HepG2 (cell line): ENCODE results near the gene ZFPL1. TPM values are rescaled to one million over a fixed set of nuclear protein-coding genes. Genes with fewer than 3 reads are reported as not detected.
A peak's percentile ranks its signal among the peaks of the same experiment; 100 is the strongest.

Experiments used
- IKZF1 ChIP-seq: fragments of 450-650 bp; IDR thresholded peaks from 2 replicates; pipeline ENCODE4 v1.7.1; 2016
- IRF2 ChIP-seq: IDR thresholded peaks from 2 replicates; pipeline ENCODE4 v1.6.1; 2018; ENCODE audit warnings: missing genetic modification reagents, missing compliant biosample characterization
- KAT7 ChIP-seq: IDR thresholded peaks from 2 replicates; pipeline ENCODE4 v1.6.1; 2018; ENCODE audit warnings: borderline replicate concordance, missing compliant biosample characterization
- KLF15 ChIP-seq: sonication (generic); formaldehyde crosslinking; IDR thresholded peaks from 2 replicates; pipeline ENCODE4 v1.8.1; 2023; ENCODE audit warnings: borderline replicate concordance, mild to moderate bottlenecking, inconsistent platforms, missing genetic modification reagents, mixed read lengths
- MXI1 ChIP-seq: IDR thresholded peaks from 3 replicates; pipeline ENCODE4 v1.6.1; 2012; ENCODE audit warnings: low read depth, low read length, inconsistent platforms, borderline replicate concordance
- PHF20 ChIP-seq: sonication (generic); formaldehyde crosslinking; IDR thresholded peaks from 2 replicates; pipeline ENCODE4 v1.5.0; 2020; ENCODE audit warnings: mild to moderate bottlenecking, missing genetic modification reagents
- PHF21A ChIP-seq: sonication (generic); formaldehyde crosslinking; IDR thresholded peaks from 2 replicates; pipeline ENCODE4 v1.5.0; 2020; ENCODE audit warnings: mild to moderate bottlenecking, missing genetic modification reagents
- RBM39 ChIP-seq: fragments of 200-400 bp; formaldehyde crosslinking; IDR thresholded peaks from one replicate; pipeline ENCODE4 v1.6.1; 2018; ENCODE audit warnings: antibody characterized with exemption, mild to moderate bottlenecking, low read depth, low read length; ENCODE audit not compliant: poor library complexity, severe bottlenecking
- RFXAP ChIP-seq: sonication (generic); formaldehyde crosslinking; IDR thresholded peaks from 2 replicates; pipeline ENCODE4 v1.4.0; 2020; ENCODE audit warnings: missing genetic modification reagents, borderline replicate concordance
- SIN3B ChIP-seq: fragments of 150-350 bp; IDR thresholded peaks from 2 replicates; pipeline ENCODE4 v1.6.1; 2014; ENCODE audit warnings: low read length
- TSC22D2 ChIP-seq: sonication (generic); formaldehyde crosslinking; IDR thresholded peaks from 2 replicates; pipeline ENCODE4 v1.5.1; 2020; ENCODE audit warnings: missing genetic modification reagents, mild to moderate bottlenecking, borderline replicate concordance
- ZBTB25 ChIP-seq: IDR thresholded peaks from 2 replicates; pipeline ENCODE4 v1.6.1; 2018; ENCODE audit warnings: missing genetic modification reagents
- ZNF362 ChIP-seq: sonication (generic); formaldehyde crosslinking; IDR thresholded peaks from 2 replicates; pipeline ENCODE4 v1.4.0; 2020; ENCODE audit warnings: missing genetic modification reagents, mild to moderate bottlenecking, borderline replicate concordance
- ZNF501 ChIP-seq: sonication (generic); formaldehyde crosslinking; IDR thresholded peaks from 2 replicates; pipeline ENCODE4 v1.5.1; 2020; ENCODE audit warnings: mild to moderate bottlenecking, moderate library complexity, missing genetic modification reagents
- ZNF724P ChIP-seq: sonication (generic); formaldehyde crosslinking; IDR thresholded peaks from 2 replicates; pipeline ENCODE4 v1.8.0; 2022; ENCODE audit warnings: missing genetic modification reagents, borderline replicate concordance
- ZSCAN31 ChIP-seq: sonication (generic); formaldehyde crosslinking; IDR thresholded peaks from 2 replicates; pipeline ENCODE4 v1.5.0; 2020; ENCODE audit warnings: low read depth, mild to moderate bottlenecking, missing genetic modification reagents
- ZSCAN9 ChIP-seq: IDR thresholded peaks from 2 replicates; pipeline ENCODE4 v1.6.1; 2016; ENCODE audit warnings: borderline replicate concordance
- polyA plus RNA-seq, 8 experiments: library from polyadenylated mRNA; depleted of rRNA in 3 of 8; stranded (reverse) in 7 of 8; unstranded in 1 of 8; fragments of >200 nt; fragmentation: Illumina TruSeq in 4 of 8; extraction: Trizol in 4 of 8; gene quantifications; 2 replicates each; pipeline versions ENCODE4 v1.2.1 to v1.2.3, GENCODE V29; 2011 to 2016; ENCODE audit warnings: low read depth in 4 of 8, missing spikeins in 1 of 8, mixed read lengths in 1 of 8; ENCODE audit not compliant: insufficient read depth in 1 of 8
- total RNA-seq, 5 experiments: library from RNA; depleted of rRNA; stranded (reverse); fragments of >200 nt; fragmentation: Illumina TruSeq; extraction: Trizol; gene quantifications; 2 replicates each; pipeline ENCODE4 v1.2.3, GENCODE V29; 2016; ENCODE audit warnings: low read depth in 1 of 5
- TF ChIP-seq, protein P1 (sequence below): sonication (generic); formaldehyde crosslinking; IDR thresholded peaks from 2 replicates; pipeline ENCODE4 v1.9.0; 2021; ENCODE audit warnings: missing genetic modification reagents, mild to moderate bottlenecking, borderline replicate concordance
- TF ChIP-seq, protein P2 (sequence below): sonication (generic); formaldehyde crosslinking; IDR thresholded peaks from 2 replicates; pipeline ENCODE4 v1.4.0; 2020; ENCODE audit warnings: mild to moderate bottlenecking, low read depth, missing genetic modification reagents
- TF ChIP-seq, protein P3 (sequence below): sonication (generic); formaldehyde crosslinking; IDR thresholded peaks from 2 replicates; pipeline ENCODE4 v1.4.0; 2020; ENCODE audit warnings: missing genetic modification reagents, borderline replicate concordance

ZFPL1 gene
- total and polyA plus RNA-seq, 2 of the 13 experiments (the other 11 are each of a cell fraction or from before 2014, with no cell fraction given), result 32.2 to 56.0 TPM

GRCh38 chr11:65121865-65122696 lies 38.1 kb downstream of the ZFPL1 start, which contains the start of the genes FAU and MRPL49 (continued):
- peak; percentile 90; the same call in 1 of the 3 replicates for TF ChIP-seq MXI1
- TF ChIP-seq SIN3B, result peak; percentile 81
- TF ChIP-seq IKZF1, result no peak
- TF ChIP-seq, protein P1, sequence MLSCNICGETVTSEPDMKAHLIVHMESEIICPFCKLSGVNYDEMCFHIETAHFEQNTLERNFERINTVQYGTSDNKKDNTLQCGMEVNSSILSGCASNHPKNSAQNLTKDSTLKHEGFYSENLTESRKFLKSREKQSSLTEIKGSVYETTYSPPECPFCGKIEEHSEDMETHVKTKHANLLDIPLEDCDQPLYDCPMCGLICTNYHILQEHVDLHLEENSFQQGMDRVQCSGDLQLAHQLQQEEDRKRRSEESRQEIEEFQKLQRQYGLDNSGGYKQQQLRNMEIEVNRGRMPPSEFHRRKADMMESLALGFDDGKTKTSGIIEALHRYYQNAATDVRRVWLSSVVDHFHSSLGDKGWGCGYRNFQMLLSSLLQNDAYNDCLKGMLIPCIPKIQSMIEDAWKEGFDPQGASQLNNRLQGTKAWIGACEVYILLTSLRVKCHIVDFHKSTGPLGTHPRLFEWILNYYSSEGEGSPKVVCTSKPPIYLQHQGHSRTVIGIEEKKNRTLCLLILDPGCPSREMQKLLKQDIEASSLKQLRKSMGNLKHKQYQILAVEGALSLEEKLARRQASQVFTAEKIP (CRISPR knock-in tag), result no peak
- 0 out of 2 replicates have a peak, but pooled peaks have one; percentile 13 for TF ChIP-seq ZNF362 (CRISPR knock-in tag)
- TF ChIP-seq ZSCAN31 (CRISPR knock-in tag), result peak; percentile 95
- no peak for TF ChIP-seq ZNF724P
- peak; percentile 85 for TF ChIP-seq IRF2 (CRISPR knock-in tag)
- no peak for TF ChIP-seq TSC22D2 (CRISPR knock-in tag)
- peak; percentile 96 for TF ChIP-seq PHF20 (CRISPR knock-in tag)
- TF ChIP-seq PHF21A, result peak; percentile 78
- TF ChIP-seq ZSCAN9 (CRISPR knock-in tag), result peak; percentile 23; the same call in 1 of the 2 replicates
- peak; percentile 57; the same call in 1 of the 2 replicates for TF ChIP-seq KAT7 (CRISPR knock-in tag)
- peak; percentile 75; the same call in 1 of the 2 replicates for TF ChIP-seq ZBTB25 (CRISPR knock-in tag)
- TF ChIP-seq, protein P2, sequence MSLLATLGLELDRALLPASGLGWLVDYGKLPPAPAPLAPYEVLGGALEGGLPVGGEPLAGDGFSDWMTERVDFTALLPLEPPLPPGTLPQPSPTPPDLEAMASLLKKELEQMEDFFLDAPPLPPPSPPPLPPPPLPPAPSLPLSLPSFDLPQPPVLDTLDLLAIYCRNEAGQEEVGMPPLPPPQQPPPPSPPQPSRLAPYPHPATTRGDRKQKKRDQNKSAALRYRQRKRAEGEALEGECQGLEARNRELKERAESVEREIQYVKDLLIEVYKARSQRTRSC, result peak; percentile 65; the same call in 1 of the 2 replicates
- peak; percentile 41 for TF ChIP-seq RBM39
- peak; percentile 60; the same call in 1 of the 2 replicates for TF ChIP-seq KLF15 (CRISPR knock-in tag)
- peak; percentile 25; the same call in 1 of the 2 replicates for TF ChIP-seq RFXAP (CRISPR knock-in tag)
- TF ChIP-seq ZNF501, result peak; percentile 81
- TF ChIP-seq, protein P3, sequence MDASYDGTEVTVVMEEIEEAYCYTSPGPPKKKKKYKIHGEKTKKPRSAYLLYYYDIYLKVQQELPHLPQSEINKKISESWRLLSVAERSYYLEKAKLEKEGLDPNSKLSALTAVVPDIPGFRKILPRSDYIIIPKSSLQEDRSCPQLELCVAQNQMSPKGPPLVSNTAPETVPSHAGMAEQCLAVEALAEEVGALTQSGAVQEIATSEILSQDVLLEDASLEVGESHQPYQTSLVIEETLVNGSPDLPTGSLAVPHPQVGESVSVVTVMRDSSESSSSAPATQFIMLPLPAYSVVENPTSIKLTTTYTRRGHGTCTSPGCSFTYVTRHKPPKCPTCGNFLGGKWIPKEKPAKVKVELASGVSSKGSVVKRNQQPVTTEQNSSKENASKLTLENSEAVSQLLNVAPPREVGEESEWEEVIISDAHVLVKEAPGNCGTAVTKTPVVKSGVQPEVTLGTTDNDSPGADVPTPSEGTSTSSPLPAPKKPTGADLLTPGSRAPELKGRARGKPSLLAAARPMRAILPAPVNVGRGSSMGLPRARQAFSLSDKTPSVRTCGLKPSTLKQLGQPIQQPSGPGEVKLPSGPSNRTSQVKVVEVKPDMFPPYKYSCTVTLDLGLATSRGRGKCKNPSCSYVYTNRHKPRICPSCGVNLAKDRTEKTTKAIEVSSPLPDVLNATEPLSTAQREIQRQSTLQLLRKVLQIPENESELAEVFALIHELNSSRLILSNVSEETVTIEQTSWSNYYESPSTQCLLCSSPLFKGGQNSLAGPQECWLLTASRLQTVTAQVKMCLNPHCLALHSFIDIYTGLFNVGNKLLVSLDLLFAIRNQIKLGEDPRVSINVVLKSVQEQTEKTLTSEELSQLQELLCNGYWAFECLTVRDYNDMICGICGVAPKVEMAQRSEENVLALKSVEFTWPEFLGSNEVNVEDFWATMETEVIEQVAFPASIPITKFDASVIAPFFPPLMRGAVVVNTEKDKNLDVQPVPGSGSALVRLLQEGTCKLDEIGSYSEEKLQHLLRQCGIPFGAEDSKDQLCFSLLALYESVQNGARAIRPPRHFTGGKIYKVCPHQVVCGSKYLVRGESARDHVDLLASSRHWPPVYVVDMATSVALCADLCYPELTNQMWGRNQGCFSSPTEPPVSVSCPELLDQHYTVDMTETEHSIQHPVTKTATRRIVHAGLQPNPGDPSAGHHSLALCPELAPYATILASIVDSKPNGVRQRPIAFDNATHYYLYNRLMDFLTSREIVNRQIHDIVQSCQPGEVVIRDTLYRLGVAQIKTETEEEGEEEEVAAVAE (CRISPR knock-in tag), result peak; percentile 60
